ENCODE data around the gene MESP2.
"Not testable (repeated sequence)": the region's sequence is repeated elsewhere in the genome, so short reads cannot be mapped to it uniquely, and the experiment has no call there.

The MESP2 gene

DNA sequence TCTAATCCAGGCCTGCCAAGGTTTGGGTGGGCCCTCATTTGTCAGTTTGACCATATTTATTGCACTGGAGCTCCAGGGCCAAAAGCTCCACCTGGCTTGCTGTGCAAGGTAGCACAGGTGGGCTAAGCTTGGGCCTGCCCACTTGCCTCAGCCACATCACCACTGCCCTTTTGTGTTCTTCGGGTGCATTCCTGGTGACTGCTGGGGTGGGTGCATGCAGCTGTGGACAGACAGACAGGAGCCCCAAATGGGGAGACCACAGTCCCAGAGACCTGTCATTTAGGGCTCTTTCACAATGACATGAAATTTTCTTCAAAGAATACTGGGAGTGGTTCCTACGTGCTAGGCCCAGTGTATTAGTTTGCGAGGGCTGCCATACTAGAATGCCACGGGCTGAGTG, 2.7 kb downstream of the MESP2 start:
- H3K27me3 Mint-ChIP-seq: peaks cover 25% of the 10 kb centered on the region
- H3K36me3 Mint-ChIP-seq (ENCODE audit: low read depth): peaks cover 2% of the 10 kb centered on the region
- H3K4me1 Mint-ChIP-seq (ENCODE audit: low read depth): peaks cover 45% of the 10 kb centered on the region
- intact Hi-C loops (cut with micrococcal nuclease): no loop called here
- no peak overlapping the region for H3K4me3 Mint-ChIP-seq
- H3K9me3 Mint-ChIP-seq: no peaks in the 10 kb centered on the region
- peak overlapping the region; percentile 22 for H3K27ac Mint-ChIP-seq

DNA sequence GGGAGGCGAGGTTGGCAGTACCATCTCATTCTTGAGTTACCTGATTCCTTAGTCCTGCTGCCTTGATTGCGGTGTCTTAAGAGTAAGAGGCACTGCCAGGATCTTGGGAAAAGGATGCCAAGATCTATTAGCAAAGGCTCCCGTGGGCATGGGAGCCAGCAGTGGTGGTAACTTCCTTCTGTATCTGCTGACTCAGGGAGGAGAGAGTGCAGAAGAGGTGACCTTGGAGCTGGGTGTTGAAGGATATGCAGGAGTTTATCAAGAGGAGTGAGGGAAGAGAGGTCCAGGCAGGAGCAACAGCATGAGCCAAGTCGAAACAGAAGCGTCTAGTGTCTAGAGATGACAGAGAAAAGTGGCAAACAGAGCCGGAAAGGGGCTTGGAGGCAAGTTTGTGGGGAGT, 4.5 kb downstream of the MESP2 start:
- Mint-ChIP-seq H3K4me3 (peak overlapping the region; percentile 27), H3K27me3 (peaks cover 22% of the 10 kb centered on the region), H3K9me3 (no peaks in the 10 kb centered on the region), H3K27ac (peak overlapping the region; percentile 85), H3K36me3 (ENCODE audit: low read depth) (peaks cover 20% of the 10 kb centered on the region), H3K4me1 (ENCODE audit: low read depth) (peaks cover 63% of the 10 kb centered on the region)
- intact Hi-C loops (cut with micrococcal nuclease): no loop called here

DNA sequence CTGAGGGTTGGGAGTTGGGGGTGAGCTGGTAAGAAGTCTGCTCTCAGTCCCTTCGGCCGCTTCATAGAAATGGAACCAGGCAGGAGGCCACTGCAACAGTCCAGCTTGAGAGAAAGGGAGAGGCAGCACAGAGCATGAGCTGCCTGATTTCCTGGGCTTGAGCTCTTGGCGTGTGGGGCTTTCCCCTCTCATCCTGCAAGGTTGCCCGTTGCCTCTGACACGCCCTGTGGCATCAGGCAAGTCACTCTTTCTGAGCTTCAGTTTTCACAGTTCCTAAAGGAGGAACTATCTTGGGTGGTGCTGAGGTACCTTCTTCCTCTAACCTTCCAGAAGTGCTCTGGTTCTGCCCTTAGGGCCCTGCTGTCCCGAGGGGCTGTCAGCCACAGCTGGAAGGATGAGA, 4.9 kb downstream of the MESP2 start:
- intact Hi-C loops (cut with micrococcal nuclease): no loop called here
- peak overlapping the region; percentile 27 for H3K4me3 Mint-ChIP-seq
- peaks cover 63% of the 10 kb centered on the region for H3K4me1 Mint-ChIP-seq (ENCODE audit: low read depth)
- peaks cover 24% of the 10 kb centered on the region for H3K36me3 Mint-ChIP-seq (ENCODE audit: low read depth)
- H3K9me3 Mint-ChIP-seq: no peaks in the 10 kb centered on the region
- peaks cover 17% of the 10 kb centered on the region for H3K27me3 Mint-ChIP-seq
- peak overlapping the region; percentile 85 for H3K27ac Mint-ChIP-seq

DNA sequence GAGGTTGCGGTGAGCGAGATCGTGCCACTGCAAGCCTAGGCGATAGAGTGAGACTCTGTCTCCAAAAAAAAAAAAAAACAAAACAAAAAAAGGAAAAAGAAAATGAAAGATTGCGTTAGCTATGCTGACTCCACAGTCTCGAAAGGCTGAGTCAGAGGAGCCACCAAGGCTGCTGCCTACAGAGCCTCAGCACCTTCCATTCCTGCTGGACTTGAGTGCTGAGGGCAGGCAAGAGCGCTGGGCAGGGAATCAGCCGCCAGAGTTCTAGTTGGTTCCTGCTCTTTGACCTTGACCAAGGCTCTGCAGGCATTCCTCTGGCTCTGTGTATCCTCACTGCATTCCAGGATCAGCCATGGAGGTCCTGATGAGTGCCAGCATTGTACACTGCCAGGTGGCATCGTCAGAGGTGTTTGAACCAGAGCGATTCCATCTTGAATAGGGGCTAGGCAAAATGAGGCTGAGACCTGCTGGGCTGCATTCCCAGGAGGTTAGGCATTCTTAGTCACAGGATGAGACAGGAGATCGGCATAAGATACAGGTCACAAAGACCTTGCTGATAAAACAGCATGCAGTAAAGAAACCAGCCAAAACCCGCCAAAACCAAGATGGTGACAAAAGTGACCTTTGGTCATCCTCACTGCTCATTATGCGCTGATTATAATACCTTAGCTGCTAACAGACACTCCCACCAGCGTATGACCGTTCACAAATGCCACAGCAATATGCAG, 5.9 kb downstream of the MESP2 start:
- peak overlapping the region; percentile 46 for H3K4me3 Mint-ChIP-seq
- no peaks in the 10 kb centered on the region for H3K9me3 Mint-ChIP-seq
- H3K27me3 Mint-ChIP-seq: peaks cover 11% of the 10 kb centered on the region
- peak overlapping the region; percentile 85 for H3K27ac Mint-ChIP-seq
- intact Hi-C loops (cut with micrococcal nuclease): no loop called here
- H3K4me1 Mint-ChIP-seq (ENCODE audit: low read depth): peaks cover 56% of the 10 kb centered on the region
- peaks cover 34% of the 10 kb centered on the region for H3K36me3 Mint-ChIP-seq (ENCODE audit: low read depth)

DNA sequence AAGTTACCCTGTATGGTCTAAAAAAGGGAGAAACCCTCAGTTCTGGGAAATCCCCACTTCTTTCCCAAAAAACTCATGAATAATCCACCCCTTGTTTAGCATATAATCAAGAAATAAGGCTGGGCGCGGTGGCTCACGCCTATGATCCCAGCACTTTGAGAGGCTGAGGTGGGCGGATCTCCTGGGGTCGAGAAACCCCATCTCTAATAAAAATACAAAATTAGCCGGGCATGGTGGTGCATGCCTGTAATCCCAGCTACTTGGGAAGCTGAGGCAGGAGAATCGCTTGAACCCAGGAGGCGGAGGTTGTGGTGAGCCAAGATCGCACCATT, 6.5 kb downstream of the MESP2 start:
- H3K27me3 Mint-ChIP-seq; H3K9me3 Mint-ChIP-seq; intact Hi-C loops (cut with micrococcal nuclease); H3K4me3 Mint-ChIP-seq: not testable (repeated sequence)
- Mint-ChIP-seq H3K27ac (peak overlapping the region; percentile 85), H3K4me1 (ENCODE audit: low read depth) (peaks cover 51% of the 10 kb centered on the region), H3K36me3 (ENCODE audit: low read depth) (peaks cover 40% of the 10 kb centered on the region)

DNA sequence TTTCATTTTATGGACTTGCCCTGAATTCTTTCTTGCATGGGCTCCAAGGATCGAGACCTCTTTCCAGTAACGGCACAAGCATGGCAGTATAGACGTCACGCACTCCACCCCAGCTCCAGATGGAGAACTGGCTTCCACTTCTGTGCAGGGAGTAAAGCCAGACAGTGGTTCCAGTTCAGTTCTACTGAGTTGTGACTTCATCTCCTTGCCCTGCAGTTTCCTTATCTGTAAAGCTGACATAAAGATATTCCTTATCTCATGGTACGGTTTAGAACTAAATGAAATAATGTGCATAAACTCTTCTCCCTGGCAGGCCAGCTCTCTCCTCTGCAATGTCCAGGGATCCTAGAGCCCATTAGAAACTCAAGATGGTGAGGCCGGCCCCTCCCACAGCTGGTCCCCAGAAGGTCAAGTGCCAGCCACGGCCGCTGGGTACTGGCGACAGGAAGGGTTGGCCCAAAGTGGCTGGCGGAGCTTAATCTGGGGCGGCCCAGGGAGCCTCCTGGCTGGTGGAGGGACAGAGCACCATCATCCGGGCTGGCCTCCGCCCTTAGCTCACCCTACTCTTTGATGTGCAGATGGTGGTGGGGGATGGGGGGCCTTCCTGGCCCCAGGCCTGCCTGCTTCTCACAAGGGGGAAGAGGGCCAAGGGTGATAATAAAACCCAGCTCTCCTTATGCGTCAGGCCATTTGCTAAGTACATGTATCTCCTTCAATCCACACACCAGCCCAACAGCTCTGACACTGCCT, 7.2 kb downstream of the MESP2 start:
- Mint-ChIP-seq H3K9me3 (no peaks in the 10 kb centered on the region), H3K4me1 (ENCODE audit: low read depth) (peaks cover 55% of the 10 kb centered on the region)

DNA sequence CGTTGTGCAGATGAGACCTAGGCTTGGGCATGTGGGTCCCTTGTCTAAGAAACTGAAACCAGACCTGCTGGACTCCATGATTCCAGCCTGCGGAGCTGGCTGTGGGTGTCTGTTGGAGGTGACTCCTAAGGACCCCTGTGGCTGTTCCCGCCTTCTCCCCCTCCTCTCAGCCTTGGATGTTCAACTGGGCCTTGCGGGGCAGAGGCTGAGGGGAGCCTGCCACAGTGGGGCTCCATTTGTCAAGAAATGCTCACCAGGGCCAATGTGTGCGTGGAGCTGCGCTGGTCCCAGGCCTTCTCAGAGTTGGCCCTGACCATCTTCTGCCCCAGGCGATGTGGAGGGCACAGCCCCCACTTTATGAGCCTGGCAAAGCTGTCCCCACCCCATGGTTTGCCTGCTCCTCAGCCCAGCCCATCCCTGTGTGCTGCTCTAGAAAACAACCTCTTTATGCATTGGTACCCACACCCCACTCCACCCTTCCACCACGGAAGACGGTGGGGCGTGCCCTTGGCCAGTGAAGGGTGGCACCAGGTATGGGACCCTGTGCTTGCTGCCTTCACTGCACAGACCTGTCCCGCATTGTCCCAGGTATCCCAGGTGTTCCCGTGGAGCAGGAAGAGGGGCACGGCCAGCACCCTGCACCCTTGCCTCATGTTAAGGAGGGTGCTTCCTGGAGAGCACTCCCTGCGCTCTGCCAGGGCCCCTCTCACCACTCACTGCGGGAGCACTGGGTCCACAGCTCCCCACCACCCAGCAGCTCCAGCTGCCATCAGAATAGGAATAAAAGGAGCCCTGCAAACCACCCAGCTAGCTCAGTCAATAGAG, 7.9 kb downstream of the MESP2 start:
- peaks cover 54% of the 10 kb centered on the region for H3K36me3 Mint-ChIP-seq (ENCODE audit: low read depth)
- no peak overlapping the region for H3K4me3 Mint-ChIP-seq
- intact Hi-C loops (cut with micrococcal nuclease): no loop called here
- peak overlapping the region; percentile 85 for H3K27ac Mint-ChIP-seq
- H3K4me1 Mint-ChIP-seq (ENCODE audit: low read depth): peaks cover 56% of the 10 kb centered on the region
- no peaks in the 10 kb centered on the region for H3K9me3 Mint-ChIP-seq
- H3K27me3 Mint-ChIP-seq: no peaks in the 10 kb centered on the region

More for the DNA sequence above, 7.2 kb downstream of the MESP2 start:
- H3K27ac Mint-ChIP-seq: peak overlapping the region; percentile 85
- H3K36me3 Mint-ChIP-seq (ENCODE audit: low read depth): peaks cover 47% of the 10 kb centered on the region
- peaks cover 1% of the 10 kb centered on the region for H3K27me3 Mint-ChIP-seq
- intact Hi-C loops (cut with micrococcal nuclease): no loop called here
- H3K4me3 Mint-ChIP-seq: no peak overlapping the region

DNA sequence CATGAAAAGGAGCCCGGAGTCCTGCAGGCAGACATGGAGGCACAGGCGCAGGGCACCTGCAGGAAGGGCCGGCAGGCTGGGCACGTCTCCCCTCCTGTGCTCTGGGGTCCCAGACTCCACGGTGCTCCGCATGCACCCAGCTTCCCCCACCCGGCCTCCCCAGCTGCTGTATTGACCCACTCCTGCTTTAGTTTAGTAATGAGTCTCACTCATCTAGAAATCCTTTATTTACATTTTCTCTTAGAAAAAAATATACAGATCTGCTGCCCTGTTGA, 8.5 kb downstream of the MESP2 start:
- Mint-ChIP-seq H3K4me1 (ENCODE audit: low read depth) (peaks cover 56% of the 10 kb centered on the region), H3K4me3 (no peak overlapping the region), H3K36me3 (ENCODE audit: low read depth) (peaks cover 60% of the 10 kb centered on the region), H3K27me3 (no peaks in the 10 kb centered on the region), H3K9me3 (no peaks in the 10 kb centered on the region), H3K27ac (peak overlapping the region; percentile 85)
- intact Hi-C loops (cut with micrococcal nuclease): no loop called here

DNA sequence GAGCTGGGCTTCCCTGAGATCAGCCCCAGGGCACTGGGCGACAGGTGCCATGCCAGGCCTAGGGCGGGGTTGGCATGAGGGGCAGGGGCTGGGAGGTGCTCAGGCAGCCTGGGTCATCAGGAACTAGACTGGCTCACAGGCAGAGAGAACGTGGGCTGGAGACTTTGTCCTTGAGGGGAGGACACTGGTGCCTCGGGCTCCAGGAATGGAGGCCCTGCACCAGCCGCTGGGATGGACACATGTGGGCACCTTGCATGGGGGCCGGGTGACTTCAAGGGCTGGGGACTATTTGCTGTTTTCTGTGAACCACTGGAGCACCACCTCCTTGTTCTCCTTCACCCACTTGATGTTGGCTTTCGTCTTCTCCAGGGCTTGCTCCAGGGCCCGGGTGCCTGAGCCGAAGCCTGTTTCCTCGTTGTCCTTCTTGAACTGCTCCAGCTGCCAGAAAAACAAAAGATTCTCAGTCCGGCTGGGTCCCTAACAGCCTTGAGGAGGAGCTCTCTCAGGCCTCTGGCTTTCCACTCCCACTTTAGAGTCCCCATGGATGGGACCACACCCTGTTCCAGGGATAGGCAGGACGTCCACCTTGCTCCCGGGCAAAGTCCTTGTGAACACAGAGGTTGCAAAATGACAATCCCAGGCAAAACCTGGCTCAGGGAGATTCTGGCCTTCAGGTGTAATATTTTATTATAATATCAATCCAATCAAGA, 9.1 kb downstream of the MESP2 start:
- Mint-ChIP-seq H3K4me3 (no peak overlapping the region), H3K4me1 (ENCODE audit: low read depth) (peaks cover 57% of the 10 kb centered on the region), H3K27me3 (no peaks in the 10 kb centered on the region), H3K9me3 (no peaks in the 10 kb centered on the region), H3K27ac (peak overlapping the region; percentile 85), H3K36me3 (ENCODE audit: low read depth) (peaks cover 66% of the 10 kb centered on the region)
- intact Hi-C loops (cut with micrococcal nuclease): no loop called here

DNA sequence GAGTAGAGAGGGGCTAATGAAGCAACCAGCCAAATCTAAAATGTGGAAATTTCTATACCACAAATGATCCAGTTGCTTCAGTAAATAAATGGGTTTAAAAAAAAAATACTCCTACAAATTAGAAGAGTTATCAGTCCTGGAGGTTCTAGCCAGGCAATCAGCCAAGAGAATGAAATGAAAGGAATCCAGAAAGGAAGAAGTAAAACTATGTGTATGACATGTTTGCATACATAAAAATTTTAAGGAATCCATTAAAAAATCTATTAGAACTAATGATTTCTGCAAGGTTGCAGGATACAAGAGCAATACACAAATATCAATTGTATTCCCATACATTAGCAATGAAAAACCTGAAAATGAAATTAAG, 9.6 kb downstream of the MESP2 start:
- no peaks in the 10 kb centered on the region for H3K9me3 Mint-ChIP-seq
- H3K27me3 Mint-ChIP-seq: no peaks in the 10 kb centered on the region
- intact Hi-C loops (cut with micrococcal nuclease): no loop called here

DNA sequence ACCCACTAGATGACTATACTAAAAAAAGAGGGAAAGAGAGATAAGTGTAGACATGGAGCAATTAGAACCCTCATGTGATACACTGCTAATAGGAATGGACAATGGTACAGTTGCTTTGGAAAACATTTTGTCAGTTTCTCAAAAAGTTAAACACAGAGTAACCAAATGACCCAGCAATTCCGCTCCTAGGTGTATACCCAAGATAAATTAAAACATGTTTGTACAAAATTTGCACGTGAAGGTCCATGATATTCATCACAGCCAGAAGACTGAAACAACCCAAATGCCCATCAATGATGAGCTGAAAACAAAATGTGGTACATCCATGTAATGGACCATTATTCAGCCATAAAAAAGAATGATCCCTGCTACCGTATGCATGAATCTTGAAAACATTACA, 11.8 kb downstream of the MESP2 start:
- intact Hi-C loops (cut with micrococcal nuclease): no loop called here
- peaks cover 93% of the 10 kb centered on the region for H3K36me3 Mint-ChIP-seq (ENCODE audit: low read depth)
- H3K27me3 Mint-ChIP-seq: no peaks in the 10 kb centered on the region
- H3K27ac Mint-ChIP-seq: no peak overlapping the region
- H3K9me3 Mint-ChIP-seq: no peaks in the 10 kb centered on the region
- H3K4me3 Mint-ChIP-seq: no peak overlapping the region
- H3K4me1 Mint-ChIP-seq (ENCODE audit: low read depth): peaks cover 47% of the 10 kb centered on the region

More for the DNA sequence above, 9.6 kb downstream of the MESP2 start:
- Mint-ChIP-seq H3K4me1 (ENCODE audit: low read depth) (peaks cover 57% of the 10 kb centered on the region), H3K27ac (no peak overlapping the region), H3K36me3 (ENCODE audit: low read depth) (peaks cover 71% of the 10 kb centered on the region), H3K4me3 (no peak overlapping the region)

DNA sequence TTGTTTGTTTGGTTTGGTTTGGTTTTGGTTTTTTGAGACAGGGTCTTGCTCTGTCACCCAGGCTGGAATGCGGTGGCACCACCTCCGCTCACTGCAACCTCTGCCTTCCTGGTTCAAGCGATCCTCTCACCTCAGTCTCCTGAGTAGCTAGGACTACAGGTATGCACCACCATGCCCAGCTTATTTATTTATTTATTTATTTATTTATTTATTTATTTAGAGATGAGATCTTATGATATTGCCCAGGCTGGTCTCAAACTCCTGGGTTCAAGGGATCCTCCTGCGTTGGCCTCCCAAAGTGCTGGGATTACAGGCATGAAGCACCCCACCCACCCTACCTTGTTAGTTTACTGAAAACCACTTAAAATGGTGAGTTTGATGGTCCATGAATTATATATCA, 12.5 kb downstream of the MESP2 start:
- intact Hi-C loops (cut with micrococcal nuclease); H3K4me3 Mint-ChIP-seq; H3K9me3 Mint-ChIP-seq; H3K27me3 Mint-ChIP-seq; H3K27ac Mint-ChIP-seq: not testable (repeated sequence)
- Mint-ChIP-seq H3K36me3 (ENCODE audit: low read depth) (peaks cover 100% of the 10 kb centered on the region), H3K4me1 (ENCODE audit: low read depth) (peaks cover 41% of the 10 kb centered on the region)

DNA sequence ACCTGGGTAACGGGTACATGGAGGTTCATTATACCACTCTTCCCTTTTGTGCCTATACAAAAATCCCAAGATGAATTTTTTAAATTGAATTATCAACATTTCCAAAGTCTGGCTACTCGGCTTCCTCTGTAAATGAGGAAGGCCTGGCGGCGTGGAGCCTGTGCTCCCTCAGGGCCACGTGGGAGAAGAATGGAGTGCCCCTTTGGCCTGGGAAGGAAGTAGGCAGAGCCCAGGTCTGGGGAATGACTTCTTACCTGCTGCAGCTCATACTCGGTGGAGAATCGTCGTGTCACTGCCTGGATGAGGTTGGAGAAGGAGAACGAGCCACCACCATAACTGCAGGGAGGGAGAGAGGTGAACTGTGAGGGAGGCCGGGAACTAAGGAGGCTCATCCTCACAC, 14.1 kb downstream of the MESP2 start:
- Mint-ChIP-seq H3K36me3 (ENCODE audit: low read depth) (peaks cover 100% of the 10 kb centered on the region), H3K27ac (peak overlapping the region; percentile 47), H3K9me3 (no peaks in the 10 kb centered on the region), H3K27me3 (no peaks in the 10 kb centered on the region), H3K4me3 (no peak overlapping the region), H3K4me1 (ENCODE audit: low read depth) (peaks cover 29% of the 10 kb centered on the region)
- intact Hi-C loops (cut with micrococcal nuclease): no loop called here

DNA sequence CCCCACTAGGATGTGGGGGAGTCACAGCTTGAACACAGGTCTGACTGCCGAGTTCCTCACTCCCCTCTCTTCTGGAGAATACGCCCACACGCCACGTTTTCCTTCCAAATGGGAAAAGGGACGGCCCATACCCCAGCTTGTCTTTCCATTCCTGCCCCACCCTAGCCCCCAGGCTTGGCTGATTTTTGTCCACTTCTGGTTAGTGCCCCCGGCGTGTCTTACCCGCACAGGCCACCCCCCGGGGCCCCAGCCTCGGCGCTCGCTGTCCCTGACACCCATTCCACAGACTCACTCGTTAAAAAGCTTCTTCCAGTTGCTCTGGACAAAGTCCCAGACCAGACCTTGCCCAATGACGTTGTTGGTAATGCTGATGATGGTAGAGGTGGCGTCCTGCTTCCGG, 14.5 kb downstream of the MESP2 start:
- H3K27ac Mint-ChIP-seq: peak overlapping the region; percentile 47
- intact Hi-C loops (cut with micrococcal nuclease): no loop called here
- no peaks in the 10 kb centered on the region for H3K27me3 Mint-ChIP-seq
- no peak overlapping the region for H3K4me3 Mint-ChIP-seq
- no peaks in the 10 kb centered on the region for H3K9me3 Mint-ChIP-seq
- H3K4me1 Mint-ChIP-seq (ENCODE audit: low read depth): peaks cover 28% of the 10 kb centered on the region
- peaks cover 100% of the 10 kb centered on the region for H3K36me3 Mint-ChIP-seq (ENCODE audit: low read depth)

Data from dendritic cell treated with granulocyte-macrophage colony-stimulating factor and Interleukin-4, amounts not matched to agents 40 ng/mL and 50 ng/mL, for 4 days (primary cell).